MM.1S (cell line): ENCODE measurements around the gene HDX.

ENCODE experiments used
- EZH2 ChIP-seq: fragments of 300-600 bp; sonication (generic); optimal IDR thresholded peaks from 2 replicates; pipeline ENCODE3; 2017; ENCODE audit warnings: low read depth, mild to moderate bottlenecking, antibody characterized with exemption, low read length, mixed read lengths
- TF ChIP-seq, protein P1 (sequence below): fragments of 300-600 bp; sonication (generic); IDR thresholded peaks from 2 replicates; pipeline ENCODE4 v1.5.1; 2016; ENCODE audit warnings: antibody characterized with exemption, low read length, mixed read lengths

DNA sequence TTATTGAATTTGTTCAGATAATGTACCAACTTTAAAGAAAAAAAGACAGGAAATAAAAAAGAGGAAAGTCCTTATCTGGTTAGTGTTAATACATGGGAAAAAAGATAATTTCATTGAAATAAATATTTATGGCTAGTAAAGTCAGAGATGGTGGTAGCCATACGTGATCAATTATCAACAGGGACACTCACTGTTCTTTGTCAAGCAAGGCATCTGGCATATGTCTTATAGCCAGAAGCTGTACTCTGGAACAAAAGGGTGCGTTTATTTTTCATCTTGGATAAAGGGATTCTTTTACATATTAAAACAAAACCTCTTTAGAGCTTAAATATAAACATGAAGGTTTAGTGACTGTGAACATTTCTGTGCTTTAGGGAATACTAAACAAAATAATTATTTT lies 26.7 kb downstream of the HDX start:
- TF ChIP-seq, protein P1, sequence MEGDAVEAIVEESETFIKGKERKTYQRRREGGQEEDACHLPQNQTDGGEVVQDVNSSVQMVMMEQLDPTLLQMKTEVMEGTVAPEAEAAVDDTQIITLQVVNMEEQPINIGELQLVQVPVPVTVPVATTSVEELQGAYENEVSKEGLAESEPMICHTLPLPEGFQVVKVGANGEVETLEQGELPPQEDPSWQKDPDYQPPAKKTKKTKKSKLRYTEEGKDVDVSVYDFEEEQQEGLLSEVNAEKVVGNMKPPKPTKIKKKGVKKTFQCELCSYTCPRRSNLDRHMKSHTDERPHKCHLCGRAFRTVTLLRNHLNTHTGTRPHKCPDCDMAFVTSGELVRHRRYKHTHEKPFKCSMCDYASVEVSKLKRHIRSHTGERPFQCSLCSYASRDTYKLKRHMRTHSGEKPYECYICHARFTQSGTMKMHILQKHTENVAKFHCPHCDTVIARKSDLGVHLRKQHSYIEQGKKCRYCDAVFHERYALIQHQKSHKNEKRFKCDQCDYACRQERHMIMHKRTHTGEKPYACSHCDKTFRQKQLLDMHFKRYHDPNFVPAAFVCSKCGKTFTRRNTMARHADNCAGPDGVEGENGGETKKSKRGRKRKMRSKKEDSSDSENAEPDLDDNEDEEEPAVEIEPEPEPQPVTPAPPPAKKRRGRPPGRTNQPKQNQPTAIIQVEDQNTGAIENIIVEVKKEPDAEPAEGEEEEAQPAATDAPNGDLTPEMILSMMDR, result no peak
- TF ChIP-seq EZH2, result no peak
